HG02981 (cell line): ENCODE results near the gene STK32B.

ENCODE experiments used
- ATAC-seq: cut with Tn5 transposase; IDR thresholded peaks from one replicate; pipeline ENCODE4 v1.9.1; 2021; ENCODE audit warnings: mild to moderate bottlenecking, moderate library complexity; ENCODE audit not compliant: unreplicated experiment

The STK32B gene

GRCh38 chr4:5383191-5383980 lies 332.1 kb downstream of the STK32B start:
- no peak for ATAC-seq

- ATAC-seq = no peak
Observed at GRCh38 chr4:5385741-5386311, 334.5 kb downstream of the STK32B start.

- no peak for ATAC-seq
Observed at GRCh38 chr4:5386921-5387320, 335.6 kb downstream of the STK32B start.

GRCh38 chr4:5387457-5387856 lies 336.2 kb downstream of the STK32B start:
- no peak for ATAC-seq

- no peak for ATAC-seq
Observed at GRCh38 chr4:5389756-5390310, 338.6 kb downstream of the STK32B start.

- ATAC-seq = no peak
Observed at GRCh38 chr4:5391492-5391891, 340.2 kb downstream of the STK32B start.

- no peak for ATAC-seq
Observed at GRCh38 chr4:5393911-5394513, 342.7 kb downstream of the STK32B start.

- ATAC-seq = no peak
Observed at GRCh38 chr4:5395781-5396180, 344.5 kb downstream of the STK32B start.

- no peak for ATAC-seq
Observed at GRCh38 chr4:5398056-5398455, 346.8 kb downstream of the STK32B start.

- no peak for ATAC-seq
Observed at GRCh38 chr4:5399124-5399523, 347.8 kb downstream of the STK32B start.

- no peak for ATAC-seq
Observed at GRCh38 chr4:5399790-5400421, 348.6 kb downstream of the STK32B start.

GRCh38 chr4:5403746-5404497 lies 352.6 kb downstream of the STK32B start:
- no peak for ATAC-seq

- no peak for ATAC-seq
Observed at GRCh38 chr4:5409237-5409636, 358.0 kb downstream of the STK32B start.

- no peak for ATAC-seq
Observed at GRCh38 chr4:5409972-5410618, 358.8 kb downstream of the STK32B start.

- no peak for ATAC-seq
Observed at GRCh38 chr4:5412296-5412695, 361.0 kb downstream of the STK32B start.

GRCh38 chr4:5412751-5413150 lies 361.5 kb downstream of the STK32B start:
- no peak for ATAC-seq

GRCh38 chr4:5416637-5417036 lies 365.4 kb downstream of the STK32B start:
- ATAC-seq = no peak

- ATAC-seq = no peak
Observed at GRCh38 chr4:5420266-5420665, 369.0 kb downstream of the STK32B start.

- ATAC-seq = no peak
Observed at GRCh38 chr4:5421416-5421815, 370.1 kb downstream of the STK32B start.

GRCh38 chr4:5422195-5422594 lies 370.9 kb downstream of the STK32B start:
- ATAC-seq = no peak
